ENCODE measurements around the gene PTPN7.
A peak's percentile ranks its signal among the peaks of the same experiment; 100 is the strongest.
"Not testable (repeated sequence)": the region's sequence is repeated elsewhere in the genome, so short reads cannot be mapped to it uniquely, and the experiment has no call there.

The PTPN7 gene

DNA sequence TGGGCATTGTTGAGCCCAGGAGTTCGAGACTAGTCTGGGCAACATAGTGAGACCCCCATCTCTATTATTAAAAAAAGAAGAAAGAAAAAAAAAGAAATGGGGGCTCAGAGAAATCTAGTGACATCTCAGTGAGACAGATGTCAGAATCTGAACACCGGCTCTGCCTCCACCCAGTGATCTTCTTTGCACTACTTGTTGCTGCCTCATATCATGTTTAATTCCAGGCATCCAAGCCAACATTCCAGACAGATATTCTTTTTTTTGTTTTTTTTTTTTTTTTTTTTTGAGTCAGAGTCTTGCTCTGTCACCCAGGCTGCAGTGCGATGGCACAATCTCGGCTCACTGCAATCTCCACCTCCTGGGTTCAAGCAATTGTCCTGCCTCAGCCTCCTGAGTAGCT, 10.8 kb downstream of the PTPN7 start:
- DNase-seq, result no peak

DNA sequence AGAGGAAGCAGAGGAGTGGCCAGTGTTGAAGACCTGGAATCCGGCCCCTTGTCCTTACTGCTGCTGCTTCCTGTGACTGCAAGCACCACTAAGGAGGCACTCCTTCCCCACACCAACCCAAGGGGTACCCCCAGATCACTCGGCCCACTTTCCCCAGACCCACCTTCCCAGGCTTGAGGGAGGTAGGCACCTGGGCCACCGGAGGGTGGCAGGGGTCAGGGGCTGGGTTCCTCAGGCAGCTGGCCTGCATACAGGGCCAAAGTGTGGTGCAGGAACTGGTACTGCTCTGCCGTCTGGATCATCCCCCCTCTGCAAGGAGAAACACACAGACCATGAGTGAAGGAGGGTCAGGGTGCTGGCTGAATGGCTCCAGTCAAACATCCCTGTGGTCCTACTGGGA, 12.0 kb downstream of the PTPN7 start:
- no peak for DNase-seq

DNA sequence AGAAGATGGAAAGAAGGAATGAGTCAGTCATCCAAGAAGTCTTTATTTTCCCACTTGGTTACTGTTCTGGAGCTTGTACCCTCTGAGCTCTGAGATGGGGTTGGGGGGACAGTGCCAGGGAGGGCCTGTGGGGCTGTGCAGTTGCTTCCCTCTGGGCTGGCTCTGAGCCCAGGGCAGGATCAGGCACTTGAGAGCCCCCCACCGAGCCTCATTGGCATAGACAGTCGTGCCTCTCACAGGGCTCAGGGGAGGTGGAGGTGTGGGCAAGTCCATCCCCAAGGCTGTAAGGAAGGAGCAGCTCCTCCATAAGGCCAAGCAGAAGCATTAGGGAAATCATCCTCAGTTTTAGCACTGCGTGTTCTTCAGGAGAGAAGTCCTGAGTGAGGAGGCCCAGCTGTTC, 13.4 kb downstream of the PTPN7 start:
- DNase-seq, result no peak

DNA sequence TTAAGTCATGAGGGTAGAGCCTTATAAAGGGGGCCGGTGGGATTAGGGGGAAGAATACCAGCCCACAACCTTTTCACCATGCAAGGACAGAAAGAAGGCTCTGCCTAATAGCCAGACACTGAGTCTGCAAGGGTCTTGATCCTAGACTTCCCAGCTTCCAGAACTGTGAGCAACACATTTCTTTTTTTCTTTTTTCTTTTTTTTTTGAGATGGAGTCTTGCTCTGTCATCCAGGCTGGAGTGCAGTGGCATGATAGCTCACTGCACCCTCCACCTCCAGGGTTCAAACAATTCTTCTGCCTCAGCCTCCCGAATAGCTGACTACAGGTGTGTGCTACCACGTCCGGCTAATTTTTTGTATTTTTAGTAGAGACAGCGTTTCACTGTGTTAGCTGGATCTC, 14.1 kb downstream of the PTPN7 start:
- DNase-seq, result no peak

DNA sequence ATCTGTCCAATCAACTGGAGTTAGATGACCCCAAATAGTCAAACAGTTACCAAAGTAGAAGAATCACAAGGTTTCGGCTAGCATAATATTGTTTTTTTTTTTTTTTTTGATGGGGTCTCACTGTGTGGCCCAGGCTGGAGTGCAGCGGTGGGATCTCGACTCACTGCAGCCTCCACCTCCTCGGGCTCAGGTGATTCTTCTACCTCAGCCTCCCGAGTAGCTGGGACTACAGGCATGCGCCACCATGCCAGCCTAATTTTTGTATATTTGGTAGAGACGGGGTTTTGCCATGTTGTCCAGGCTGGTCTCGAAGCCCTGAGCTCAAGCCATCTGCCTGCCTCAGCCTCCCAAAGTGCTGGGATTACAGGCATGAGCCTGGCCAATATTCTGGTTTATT, 14.7 kb downstream of the PTPN7 start:
- DNase-seq, result not testable (repeated sequence)

DNA sequence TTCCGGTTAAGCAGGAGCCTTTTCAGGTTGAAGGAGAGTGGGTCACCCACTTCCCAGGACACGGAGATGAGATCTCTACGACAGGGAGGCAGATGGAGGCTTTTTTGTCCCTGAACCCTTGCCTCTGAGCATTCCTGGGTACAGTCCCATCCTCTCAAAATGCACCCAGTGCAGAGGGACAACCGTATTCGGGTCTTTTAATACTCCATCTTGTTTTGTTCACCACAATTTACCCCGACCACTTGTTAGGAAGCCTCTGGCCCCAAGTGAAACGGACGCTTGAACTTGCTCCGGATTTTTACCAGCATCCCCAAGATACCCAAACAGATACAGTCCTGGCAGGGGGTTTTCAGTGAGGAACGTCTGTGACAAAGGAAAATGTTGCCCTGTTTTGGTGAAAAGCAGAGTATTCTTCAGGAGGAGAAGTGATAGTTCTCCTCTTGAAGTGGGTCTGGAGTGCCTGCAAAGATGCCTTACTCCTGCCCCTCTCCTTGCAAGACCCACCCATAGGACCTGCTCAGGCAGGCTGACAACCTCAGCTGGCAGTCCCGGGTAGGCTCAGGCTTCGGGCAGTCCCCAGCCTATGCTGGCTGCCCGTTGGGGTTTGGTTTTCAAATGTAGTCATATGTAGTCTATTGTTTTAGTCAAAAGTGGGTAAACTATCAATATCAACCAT, 15.2 kb downstream of the PTPN7 start:
- no peak for DNase-seq

DNA sequence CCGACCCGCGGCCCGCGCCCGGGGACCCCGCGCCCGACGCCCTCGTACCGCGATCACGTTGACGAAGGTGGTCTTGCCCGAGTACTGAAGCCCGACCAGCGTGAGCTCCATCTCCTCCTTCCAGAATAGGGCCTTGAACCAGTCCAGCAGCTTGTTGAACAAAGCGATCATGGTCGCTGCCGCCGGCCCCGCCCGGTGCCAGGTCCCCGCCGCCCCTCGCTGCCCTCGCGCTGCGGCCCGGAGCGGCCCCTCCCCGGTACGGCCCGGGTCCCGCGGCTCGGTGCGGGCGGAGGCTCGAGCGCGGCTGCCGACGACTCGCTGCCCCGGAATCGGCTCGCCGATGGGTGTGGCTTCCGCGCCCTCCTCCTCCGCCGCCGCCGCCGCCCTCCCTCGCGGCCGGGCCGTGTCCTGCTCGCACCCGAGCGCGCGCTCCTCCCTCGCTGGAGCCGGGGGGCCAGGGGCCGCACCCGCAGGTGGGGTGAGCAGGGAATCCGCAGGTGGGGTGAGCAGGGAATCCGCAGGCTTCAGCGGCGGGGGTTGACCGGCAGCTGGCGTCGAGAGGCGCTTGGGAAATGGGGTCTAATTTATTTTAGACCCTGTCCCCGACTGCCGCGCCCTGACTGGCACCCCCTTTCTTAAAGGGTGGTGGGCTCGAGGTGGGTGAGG, 15.9 kb downstream of the PTPN7 start, which contains the start of gene ARL8A:
TSS of gene ARL8A (minus strand) at position 336 of the 666 bp plus-strand sequence. CDS start at position 171, 165 bp downstream.
- DNase-seq, result peak; percentile 55

DNA sequence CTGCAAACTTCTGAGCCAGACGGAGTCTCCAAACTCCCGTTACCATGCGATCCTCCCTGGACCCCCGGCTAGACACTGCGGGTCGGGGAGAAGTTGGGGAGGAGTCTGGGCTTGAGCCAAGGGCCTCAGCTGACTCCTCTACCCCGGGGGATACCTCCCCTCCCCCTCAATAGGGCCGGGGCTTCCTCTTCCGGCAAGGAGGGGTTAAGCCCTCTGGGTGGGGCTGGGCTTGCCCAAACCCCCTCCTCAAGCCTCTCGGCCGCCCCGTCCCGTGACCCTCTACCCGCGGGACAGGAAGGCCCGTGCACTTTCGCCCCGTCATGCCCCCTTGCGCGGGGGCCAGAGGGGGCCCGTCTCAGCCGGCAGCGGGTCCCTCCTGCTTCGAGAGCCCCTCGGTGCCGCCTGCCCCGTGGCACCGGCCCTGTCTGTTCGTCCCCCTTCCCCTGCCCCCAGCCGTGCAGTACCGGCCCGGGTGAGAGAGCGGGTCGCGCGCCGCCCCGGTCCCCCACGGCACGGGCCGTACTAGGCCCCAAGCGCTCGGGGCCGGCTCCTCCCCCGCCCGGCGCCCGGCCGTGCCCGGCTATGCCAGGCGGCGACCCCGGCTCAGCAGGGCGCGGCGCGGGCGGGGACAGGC, 16.5 kb downstream of the PTPN7 start:
- DNase-seq, result no peak

DNA sequence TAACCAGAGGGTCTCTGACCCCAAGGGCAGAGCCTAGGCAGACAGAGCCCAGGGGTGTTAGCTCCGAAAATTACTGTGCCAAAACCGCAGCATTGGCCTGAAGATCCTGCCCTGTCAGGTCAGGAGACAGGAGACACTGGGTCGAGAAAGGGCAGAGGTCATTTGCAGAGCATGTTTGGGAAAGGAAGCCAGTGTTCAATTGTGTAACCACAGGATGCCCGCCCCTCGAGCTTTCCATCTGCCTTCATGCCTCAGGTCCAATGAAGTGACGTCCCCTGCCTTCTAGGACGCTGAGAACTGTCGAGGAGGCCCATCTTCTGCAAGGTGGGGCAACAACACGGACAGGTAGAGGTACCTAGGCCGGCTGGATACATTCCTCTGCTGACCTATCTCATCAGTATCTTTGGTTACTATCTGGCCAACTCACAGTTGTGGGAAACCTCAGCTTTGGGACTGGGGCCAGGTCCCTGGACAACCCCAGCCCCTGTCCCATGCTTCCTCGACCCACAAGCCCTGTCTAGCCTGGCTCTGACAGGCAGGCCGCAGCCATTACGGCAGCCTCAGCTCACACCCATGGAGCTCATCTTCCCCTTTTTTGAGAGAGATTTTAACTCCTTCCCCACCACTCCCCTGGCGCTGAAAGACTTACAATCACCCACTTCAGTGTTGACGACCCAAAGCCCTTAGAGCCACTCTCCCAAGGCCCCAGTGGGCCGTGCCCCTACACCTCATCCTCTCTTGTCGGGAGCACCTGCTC, 17.2 kb downstream of the PTPN7 start:
- DNase-seq, result peak; percentile 13

DNA sequence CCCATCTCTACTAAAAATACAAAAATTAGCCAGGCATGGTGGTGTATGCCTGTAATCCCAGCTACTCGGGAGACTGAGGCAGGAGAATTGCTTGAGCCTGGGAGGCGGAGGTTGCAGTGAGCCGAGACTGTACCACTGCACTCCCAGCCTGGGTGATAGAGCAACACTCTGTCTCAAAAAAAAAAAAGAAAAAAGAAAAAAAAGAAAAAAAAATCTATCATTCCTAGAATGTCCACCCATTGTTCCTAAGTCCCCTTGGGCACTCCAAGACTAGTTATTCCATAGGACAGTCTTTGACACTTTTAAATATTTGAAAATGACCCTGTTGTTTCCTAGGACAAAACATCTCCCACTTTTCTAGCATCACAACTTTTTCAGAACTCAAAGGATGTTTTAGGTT, 18.9 kb downstream of the PTPN7 start:
- DNase-seq, result not testable (repeated sequence)

DNA sequence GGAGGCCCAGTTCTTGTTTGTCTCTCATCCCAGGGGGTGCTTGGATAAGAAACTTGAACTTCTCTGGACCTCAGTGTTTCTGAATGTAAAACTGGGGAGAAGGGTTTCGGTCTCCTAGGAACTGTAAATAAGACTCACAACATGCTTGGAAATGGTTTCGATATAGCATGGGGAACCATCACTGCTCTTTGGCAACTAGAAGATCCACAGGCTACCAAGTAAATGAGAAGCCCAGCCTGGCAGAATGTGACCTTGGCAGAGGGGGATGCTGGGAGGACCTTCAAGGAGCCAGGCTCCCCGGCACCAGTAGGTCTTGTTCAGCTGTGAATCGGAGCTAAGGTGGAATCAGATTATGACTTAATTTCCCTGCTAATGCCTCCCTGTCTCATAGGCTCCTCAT, 19.6 kb downstream of the PTPN7 start:
- no peak for DNase-seq

DNA sequence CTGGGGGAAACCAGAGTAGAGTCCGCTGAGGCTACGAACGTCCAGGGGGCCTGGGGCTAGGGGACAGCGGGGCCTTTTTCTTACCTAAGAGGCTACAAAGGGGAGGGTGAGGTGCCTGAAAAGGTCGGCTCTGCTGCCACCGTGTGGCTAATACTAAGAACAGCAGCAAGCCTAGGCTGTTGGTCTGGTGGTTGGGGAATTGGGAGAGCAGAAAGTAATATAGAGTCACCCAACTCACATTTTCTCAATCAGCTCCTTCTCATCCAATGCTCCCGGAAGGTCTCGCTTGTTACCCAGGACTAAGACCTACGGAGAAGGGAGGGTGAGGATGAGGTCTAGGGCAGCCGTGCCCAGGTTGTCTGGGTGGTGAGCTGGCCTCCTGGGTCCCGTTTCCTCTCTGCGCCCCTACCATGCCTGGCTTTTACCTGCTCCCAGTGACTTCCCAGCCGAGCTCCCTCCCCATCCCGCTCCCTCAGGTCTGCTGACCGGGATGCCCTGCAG, 25.1 kb downstream of the PTPN7 start:
- DNase-seq, result peak; percentile 32

DNA sequence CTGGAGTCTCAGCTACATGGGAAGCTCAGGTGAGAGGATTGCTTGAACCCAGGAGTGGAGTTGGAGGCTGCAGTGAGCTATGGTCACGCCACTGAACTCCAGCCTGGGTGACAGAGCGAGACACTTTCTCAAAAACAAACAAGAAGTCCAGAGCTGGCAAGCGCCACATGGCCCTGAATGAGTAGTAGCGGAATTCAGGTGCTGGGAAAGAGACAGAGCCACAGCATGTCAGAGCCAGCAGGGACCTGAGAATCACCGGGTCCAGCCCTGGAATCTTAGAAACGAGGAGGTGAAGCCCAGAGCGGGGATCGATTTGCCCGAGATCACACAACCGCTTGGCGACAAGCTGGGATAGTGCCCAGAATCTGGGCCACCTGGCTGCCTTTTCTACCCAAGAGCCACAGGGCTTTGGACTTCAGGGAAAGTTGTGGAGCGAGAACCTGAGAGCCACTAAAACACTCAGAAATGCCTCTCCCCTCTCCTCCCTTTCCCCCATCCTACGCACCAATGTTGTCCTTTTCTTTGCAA, 25.7 kb downstream of the PTPN7 start:
- DNase-seq, result no peak

DNA sequence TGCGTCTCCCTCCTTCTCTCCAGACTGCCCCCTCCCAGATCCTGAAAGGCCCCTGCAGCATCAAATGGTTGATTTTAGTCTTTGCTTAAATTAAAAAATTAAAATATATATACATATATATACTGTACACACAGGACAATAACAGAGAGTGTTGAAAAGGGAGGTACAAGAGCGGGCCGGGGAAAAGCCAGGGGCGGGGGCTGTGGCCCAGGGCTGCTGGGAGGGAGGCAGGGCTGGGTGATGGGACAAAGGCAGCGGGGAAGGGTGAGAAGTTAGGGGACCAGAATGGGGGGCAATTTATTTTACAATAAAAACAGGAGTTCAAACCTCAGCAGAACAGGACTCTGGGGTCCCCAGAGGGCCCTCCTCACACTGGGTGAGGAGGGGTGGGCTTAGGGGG, 26.4 kb downstream of the PTPN7 start:
- DNase-seq, result no peak

DNA sequence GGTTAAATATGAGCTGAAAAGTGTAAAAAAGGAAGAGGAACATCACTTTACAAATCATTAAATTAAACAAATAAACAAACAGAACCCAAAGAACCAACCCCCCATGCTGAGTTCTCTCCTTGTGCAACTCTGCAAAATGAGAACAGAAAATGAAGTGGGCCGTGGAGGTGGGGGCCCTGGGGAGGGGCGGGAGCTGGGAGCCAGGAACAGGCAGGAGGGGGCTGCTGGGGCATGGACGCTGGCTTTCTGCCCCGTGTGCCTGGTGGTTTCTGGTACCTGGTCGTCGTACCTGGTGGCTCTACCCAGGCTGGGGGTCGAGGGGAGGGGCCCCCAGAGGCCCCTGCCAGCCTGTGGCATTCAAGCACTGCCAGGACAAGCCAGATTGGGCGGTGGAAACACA, 26.9 kb downstream of the PTPN7 start:
- DNase-seq, result no peak

DNA sequence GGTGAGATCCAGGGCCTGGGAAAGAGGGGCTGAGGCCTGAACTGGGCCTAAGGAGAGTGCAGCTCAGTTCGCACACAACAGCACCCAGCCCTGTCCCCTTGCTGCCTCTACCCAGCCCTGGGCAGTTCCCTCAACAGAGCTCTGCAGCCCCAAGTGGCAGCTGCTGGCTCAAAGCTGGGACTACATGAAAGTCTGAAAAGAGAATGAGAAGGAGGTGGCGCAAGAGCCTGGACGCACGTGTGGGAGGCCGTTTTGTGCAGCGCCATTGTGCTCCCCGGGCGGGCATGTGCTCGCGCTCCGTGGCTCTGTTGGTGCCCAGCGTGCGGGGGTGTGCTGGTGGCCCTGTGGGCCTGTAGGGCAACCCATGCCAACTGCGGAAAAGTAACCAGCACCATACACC, 27.4 kb downstream of the PTPN7 start:
- no peak for DNase-seq

DNA sequence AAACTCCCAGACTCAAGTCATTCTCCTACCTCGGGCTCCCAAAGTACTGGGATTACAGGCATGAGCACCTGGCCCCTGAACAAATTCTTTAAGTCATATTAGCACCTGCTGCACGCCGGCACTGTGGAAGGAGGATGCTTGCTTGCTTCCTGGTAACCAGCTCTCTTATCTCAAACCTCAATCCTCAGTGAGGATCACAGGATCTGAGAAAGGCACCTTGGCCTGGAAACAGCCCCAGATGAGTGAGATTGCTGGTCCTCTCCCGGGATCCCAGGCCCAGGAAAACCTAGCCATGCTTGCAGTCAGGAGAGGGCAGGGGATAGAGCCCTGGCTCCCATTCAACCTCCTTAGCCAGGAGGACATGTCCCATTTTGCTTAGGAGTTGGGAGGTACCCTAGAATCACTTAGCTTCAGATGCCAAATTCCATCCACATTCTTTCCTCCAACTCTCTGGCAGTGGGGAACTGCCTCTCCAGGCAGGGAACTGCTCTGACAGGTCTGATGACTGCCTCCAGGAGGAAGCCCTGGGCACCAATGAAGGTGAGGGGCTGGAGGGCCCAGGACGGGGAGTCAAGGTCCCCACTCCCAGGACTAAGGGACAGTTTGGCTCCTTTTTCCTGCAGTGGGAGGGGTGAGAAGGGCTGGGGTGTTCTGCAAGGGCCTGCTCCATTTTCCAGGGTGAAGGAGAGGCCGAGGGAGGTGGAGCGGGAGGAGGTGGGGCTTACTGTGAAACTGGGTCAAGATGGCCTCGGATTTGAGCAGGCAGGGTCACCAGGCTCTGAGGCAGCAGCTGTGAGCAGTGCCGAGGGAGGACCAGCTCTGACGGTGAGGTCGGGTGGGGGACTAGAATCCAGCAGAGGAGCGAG, 28.2 kb downstream of the PTPN7 start:
- DNase-seq, result no peak

DNA sequence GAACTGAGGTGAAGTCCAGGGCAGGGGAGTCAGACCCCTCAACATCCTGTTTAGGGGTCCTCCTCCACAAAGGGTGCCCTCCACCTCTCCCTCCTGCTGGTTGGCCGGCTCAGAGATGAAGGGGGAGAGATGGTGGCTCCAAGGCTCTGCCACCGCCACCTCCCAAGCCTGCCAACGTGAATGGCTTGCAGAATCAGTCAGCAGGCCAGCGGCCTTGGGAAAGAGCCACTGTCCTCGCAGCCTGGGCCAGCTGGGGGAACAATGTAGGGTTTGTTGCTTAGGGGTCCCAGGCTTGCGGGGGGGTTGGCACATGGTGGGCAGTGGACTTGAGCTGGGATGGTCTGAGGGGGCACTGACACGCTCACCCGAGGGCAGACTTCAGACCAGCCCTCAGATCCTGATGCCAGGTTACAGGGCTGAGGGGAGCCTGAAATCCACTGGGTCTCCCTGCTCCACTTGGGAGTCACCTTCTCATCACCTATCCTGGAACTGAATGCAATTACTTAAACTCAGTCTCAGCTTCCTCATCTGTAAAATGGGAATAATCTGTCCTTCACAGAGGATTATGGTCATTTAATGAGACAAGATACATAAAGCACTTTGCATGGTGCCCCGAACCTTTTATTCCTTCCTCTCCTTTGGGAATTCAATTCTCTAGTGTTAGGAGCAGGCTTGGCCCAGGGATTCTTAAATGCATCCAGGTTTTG, 29.4 kb downstream of the PTPN7 start:
- DNase-seq, result no peak

DNA sequence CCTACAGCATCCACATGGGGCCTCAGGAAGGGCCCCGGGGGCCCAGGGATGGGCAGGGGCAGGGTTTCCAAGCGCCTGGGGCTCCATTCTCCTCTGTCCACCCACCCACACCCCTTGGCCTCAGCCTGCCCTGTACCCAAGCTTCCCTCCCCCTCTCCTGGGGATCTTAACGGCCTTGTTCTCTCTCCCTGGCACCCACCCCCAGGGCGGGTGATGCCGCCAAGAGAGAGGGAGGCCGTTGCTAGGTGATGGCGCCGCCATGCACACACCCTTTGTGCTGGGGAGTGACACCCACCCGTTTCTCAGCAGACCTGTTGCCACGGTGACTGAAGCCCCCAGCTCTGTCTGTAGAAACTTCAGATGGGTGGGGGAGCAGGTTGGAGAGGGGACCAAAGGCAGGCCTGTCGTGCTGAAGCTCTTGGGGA, 30.1 kb downstream of the PTPN7 start:
- DNase-seq, result no peak

DNA sequence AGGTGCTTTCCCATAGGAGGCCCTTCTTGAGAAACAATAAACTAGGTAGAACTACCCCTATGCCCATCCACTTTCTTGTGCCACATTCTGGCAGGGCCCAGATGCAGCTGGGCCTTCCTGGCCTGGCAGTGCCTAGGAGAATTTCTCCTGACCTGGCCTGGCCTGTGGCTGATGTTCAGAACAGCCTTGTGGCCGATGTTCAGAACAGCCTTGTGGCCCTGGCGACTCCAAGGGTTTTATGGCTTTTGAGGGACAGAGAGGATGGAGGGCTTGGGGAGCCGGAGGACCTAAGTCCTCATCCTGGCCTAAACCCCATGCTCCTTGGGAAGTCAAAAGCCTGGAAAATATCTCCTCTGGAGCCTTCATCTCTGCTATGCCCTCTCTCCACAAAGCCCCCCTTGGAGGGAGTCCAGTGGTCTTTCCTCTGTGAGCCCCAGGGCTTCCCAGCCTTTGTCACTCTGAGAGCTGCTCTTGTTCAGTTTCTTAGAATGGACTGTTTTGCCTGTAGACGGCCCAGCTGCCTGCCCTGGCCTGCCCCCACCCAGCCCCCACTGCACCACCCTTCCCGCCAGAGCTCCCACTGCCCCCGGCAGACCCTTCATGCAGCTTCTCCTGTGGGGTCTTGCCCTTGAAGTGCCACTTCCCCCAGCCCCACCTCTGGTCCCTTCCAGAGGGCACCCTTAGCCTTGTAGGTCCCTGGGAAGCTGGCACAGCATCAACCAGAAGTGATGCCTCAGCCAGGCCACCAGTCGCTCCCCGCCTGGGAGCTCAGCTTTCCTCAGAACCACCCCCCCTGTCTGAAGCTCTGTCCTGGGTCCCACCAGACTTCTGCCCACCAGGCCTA, 30.7 kb downstream of the PTPN7 start:
- DNase-seq, result no peak

Measured in T-helper 9 cell (primary cell).